MG63 (cell line): Measurements from ENCODE around the gene SEL1L3. TPM values are rescaled to one million over a fixed set of nuclear protein-coding genes. Genes with fewer than 3 reads are reported as not detected.
A peak's percentile ranks its signal among the peaks of the same experiment; 100 is the strongest.
"Not testable (repeated sequence)": the region's sequence is repeated elsewhere in the genome, so short reads cannot be mapped to it uniquely, and the experiment has no call there.

Source experiments
- DNase-seq: peaks from one replicate; pipeline ENCODE4 v3.0.0-alpha.2; 2020
- H3K27me3 ChIP-seq: fragments of 250-450 bp; sonication (Bioruptor Pico); 2 replicates; pipeline ENCODE4 v1.5.1; 2020; ENCODE audit warnings: mild to moderate bottlenecking, moderate library complexity
- H3K36me3 ChIP-seq: fragments of 250-450 bp; sonication (Bioruptor Pico); 2 replicates; pipeline ENCODE4 v1.5.1; 2020; ENCODE audit warnings: mild to moderate bottlenecking, moderate library complexity
- H3K4me3 ChIP-seq: fragments of 250-450 bp; sonication (Bioruptor Pico); 2 replicates; pipeline ENCODE4 v1.5.1; 2020; ENCODE audit warnings: mild to moderate bottlenecking, moderate library complexity
- H3K9me3 ChIP-seq: fragments of 250-450 bp; sonication (Bioruptor Pico); 2 replicates; pipeline ENCODE4 v1.5.1; 2020; ENCODE audit warnings: mild to moderate bottlenecking, moderate library complexity
- total RNA-seq: library from RNA; depleted of rRNA; stranded (reverse); fragments of >200 nt; shearing (Covaris generic); gene quantifications from 2 replicates; pipeline ENCODE4 v1.2.3, GENCODE V29; 2014; ENCODE audit warnings: low replicate concordance; rRNA removed

SEL1L3 gene
- 37.6 and 65.3 TPM in 2 replicates for total RNA-seq

DNA sequence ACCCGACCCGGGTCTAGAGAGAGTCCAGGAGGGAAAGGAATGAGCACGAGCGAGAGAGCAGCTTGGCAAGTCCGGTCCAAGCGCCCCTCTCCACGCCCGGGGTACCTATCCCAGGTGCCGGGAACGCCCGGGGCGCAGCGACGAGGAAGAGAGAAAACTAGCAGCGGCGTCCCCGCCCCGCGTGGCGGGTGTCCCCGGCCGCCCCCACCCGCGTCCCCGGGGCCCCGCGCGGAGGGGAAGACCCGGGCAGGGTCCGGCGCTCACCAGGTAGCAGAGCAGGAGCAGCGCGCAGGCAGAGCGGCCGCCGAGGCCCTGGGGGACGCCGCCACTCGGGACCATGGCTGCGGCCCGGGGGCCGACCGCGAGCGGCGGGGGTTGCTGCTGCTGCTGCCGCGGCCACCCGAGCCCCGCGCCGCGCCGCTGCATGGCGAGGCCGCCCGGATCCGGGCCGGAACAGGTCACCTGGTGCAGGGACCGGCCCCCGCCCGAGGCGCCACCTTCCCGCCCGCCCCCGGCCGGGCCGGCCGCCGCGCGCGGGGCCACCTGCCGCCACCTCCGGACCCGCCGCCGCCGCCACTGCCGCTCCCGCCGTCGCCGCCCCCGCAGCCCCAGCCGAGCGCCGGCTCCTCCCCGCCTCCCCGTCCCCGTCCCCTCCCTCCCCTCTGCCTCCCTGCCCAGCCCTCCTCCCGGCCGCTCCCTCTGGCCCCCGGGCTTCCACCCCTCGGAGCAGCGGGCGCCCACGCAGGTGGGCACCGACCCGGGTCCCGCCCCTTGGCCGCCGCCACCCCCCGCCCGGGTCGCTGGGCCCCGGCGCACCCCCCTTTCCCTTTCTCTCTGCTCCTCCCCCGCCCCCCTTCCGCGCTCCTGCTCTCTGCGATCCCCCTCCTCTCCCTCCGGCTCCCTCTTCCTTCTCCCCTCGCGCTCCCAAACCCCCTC is at the start of gene SEL1L3:
Gene SEL1L3 (minus strand): TSS at position 578 of the 936 bp plus-strand sequence. CDS start 152 bp downstream, at position 426.
- Histone ChIP-seq H3K9me3 (no peaks in the 10 kb centered on the region), H3K4me3 (peak within 1 kb of the TSS; percentile 62), H3K36me3 (no peaks in the 10 kb centered on the region; the same call in 1 of the 2 replicates), H3K27me3 (no peaks in the 10 kb centered on the region)
- peak; percentile 53 for DNase-seq

DNA sequence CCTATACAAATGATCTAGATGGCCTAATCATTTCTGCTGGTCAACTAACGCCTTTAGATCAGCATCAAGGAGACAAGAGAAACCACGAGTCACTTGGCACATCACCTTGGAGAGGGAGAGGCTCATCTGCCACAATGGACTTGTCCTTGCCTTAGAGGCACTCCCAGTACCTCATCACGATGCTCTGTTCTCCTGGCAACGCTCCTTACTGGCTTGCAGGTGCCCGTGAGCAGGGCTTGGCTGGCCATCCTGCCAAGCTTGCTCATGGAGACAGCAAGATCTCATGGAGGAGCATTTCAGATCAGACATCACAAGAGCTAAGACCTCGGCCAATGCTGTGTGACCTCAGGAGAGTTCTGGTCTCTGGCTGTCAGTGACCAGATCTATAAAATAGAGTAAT is 48.6 kb upstream of the SEL1L3 start:
- Histone ChIP-seq H3K9me3 (no peaks in the 10 kb centered on the region; the same call in 1 of the 2 replicates), H3K4me3 (no peak overlapping the region), H3K36me3 (no peaks in the 10 kb centered on the region), H3K27me3 (no peaks in the 10 kb centered on the region)
- DNase-seq, result no peak

DNA sequence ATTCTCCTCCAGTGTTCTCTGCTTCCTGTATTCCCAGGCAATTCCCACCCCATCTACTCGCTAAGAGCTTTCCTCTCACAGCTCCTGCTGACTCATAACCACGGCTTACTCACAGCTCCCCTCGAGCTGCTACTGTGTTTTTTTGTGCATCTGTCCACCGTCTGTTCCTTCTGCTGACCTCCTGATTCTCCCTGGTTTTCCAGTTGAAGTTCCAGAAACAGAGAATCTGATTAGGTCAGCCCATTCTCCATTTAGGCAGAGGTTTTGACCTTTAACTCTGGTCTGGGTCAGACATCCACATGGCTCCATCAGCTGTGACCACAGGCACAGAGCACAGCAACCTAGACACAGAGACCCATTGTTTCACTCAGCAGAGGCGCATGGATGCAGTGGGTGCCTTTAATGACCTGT is 45.7 kb upstream of the SEL1L3 start:
- Histone ChIP-seq H3K27me3 (no peaks in the 10 kb centered on the region), H3K4me3 (no peak overlapping the region), H3K9me3 (no peaks in the 10 kb centered on the region; the same call in 1 of the 2 replicates), H3K36me3 (no peaks in the 10 kb centered on the region)
- peak; percentile 77 for DNase-seq

DNA sequence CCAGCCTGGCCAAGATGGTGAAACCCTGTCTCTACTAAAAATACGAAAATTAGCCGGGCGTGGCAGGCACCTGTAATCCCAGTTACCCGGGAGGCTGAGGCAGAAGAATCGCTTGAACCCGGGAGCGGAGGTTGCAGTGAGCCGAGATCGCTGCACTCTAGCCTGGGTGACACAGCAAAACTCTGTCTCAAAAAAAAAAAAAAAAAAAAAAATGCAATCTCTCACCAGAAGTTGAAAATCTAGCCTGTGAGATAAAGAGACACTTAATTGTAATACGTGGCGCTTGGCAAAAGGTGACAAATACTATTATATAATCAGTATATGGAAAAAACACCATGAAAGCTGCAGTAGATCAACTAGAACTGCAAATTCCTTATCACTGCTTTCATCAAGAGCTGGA is 43.3 kb upstream of the SEL1L3 start:
- H3K27me3 ChIP-seq, H3K9me3 ChIP-seq, H3K4me3 ChIP-seq, H3K36me3 ChIP-seq, DNase-seq: not testable (repeated sequence)

DNA sequence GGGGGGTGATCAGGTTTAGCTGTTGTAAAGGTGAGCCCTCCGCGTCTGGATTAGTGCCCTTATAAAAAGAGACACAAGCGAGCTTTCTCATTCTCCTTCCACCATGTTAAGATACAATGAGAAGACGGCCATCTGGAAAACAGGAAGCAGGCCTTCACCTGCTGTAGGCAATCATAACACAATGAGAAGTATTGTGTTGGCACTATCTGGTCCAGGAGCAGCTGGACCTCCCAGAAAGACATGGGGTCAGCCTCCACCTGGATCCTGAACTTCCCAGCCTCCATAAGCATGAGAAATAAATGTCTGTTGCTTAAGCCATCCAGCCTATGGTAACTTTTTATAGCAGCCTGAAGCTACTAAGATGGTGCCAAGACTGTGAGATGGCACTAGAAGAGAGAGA is 42.6 kb upstream of the SEL1L3 start:
- Histone ChIP-seq H3K36me3 (no peaks in the 10 kb centered on the region), H3K4me3 (no peak overlapping the region), H3K9me3 (no peaks in the 10 kb centered on the region; the same call in 1 of the 2 replicates), H3K27me3 (no peaks in the 10 kb centered on the region)
- no peak for DNase-seq

DNA sequence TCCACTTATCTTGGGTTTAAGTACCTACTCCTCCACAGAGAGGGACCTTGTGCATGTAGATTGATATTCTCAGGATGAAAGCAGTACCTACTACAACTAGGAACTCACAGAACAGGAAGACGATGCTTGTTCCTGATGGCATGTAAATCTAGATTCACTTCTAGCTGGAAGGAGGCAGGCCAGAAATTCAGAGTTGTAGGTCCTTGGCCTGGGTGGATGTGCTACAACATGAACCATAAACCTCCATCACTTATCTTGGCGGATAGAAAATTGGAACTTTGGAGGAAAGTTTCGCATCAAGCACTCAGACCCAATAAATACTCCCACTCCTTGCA is 41.9 kb upstream of the SEL1L3 start:
- Histone ChIP-seq H3K4me3 (no peak overlapping the region), H3K27me3 (no peaks in the 10 kb centered on the region), H3K36me3 (no peaks in the 10 kb centered on the region), H3K9me3 (no peaks in the 10 kb centered on the region; the same call in 1 of the 2 replicates)
- no peak for DNase-seq

DNA sequence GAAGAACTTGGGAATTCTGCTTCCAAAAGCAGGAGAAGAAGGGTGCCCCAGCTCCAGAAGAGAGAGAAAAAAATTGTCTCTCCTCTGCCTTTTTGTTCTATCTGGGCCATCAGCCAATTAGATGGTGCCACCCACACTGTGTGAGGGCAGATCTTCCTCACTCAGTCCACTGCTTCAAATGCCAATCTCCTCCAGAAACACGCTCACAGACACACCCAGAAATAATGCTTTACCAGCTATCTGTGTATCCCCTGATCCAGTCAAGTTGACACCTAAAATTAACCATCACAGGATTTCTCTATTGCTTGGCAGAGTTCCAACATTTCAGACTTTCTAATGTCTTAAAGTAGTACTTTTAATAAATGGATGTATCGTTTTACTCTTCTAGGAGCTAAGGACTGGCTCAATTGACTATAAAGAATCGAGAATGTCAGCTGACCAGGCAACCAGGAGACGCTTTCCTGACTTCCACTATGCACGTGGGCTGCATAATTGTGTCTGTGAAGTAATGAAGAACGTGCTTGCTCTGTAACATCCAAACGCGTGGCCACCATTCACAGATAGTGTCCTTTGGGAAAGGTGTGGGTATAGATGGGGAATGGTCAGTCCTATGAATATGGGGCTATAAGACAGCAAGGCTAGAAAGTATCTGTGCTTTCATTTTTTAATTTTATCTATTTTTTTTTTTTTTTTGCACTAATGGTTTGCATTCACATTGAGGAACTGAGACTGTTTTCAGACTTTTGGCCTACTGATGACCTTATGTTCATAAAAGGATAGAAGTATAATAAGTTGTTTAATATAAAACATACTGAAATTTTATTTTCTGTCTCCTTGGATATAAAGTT is 41.3 kb upstream of the SEL1L3 start:
- Histone ChIP-seq H3K9me3 (no peaks in the 10 kb centered on the region; the same call in 1 of the 2 replicates), H3K4me3 (no peak overlapping the region), H3K36me3 (no peaks in the 10 kb centered on the region), H3K27me3 (no peaks in the 10 kb centered on the region)
- DNase-seq, result peak; percentile 24

DNA sequence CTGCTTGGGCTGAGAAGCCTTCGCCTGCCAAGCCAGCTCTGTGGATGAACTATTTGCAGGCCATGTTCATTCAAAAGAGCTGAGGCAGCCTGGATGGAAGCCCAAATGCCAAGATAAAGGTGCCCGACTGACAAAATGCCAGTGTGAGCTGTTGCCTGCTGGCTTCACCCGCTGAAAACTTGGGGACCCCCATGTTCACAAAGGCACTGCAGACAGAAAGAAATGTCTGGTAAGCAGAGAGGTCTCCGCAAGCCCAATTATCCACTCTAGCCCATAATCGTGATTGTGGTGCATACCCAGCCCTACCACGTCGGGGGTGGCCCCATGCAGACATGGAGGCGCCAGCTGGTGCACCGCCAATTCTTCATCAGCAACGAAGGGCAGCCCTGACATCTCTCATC is 38.2 kb upstream of the SEL1L3 start:
- no peaks in the 10 kb centered on the region for H3K27me3 ChIP-seq
- DNase-seq, result no peak
- H3K36me3 ChIP-seq, result no peaks in the 10 kb centered on the region

DNA sequence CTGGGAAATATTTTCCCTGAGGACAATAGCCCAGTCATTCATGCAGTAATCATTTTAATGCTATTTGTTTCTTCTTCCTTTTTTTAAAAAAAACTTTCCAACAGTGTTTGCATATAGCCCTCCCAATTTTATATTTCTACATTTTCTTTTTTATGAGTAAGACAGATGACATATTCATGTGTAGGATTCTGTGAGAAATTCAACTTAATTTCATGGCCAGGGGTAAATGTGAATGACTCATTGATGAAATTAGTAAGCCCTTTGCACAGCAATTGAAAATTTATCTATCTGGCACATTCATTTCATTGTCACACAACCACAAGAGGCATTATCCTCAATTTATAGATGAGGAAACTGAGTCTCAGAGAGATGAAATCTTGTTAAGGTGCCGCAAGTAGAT is 37.5 kb upstream of the SEL1L3 start:
- DNase-seq, result no peak
- Histone ChIP-seq H3K36me3 (no peaks in the 10 kb centered on the region), H3K27me3 (no peaks in the 10 kb centered on the region), H3K9me3 (no peaks in the 10 kb centered on the region), H3K4me3 (no peak overlapping the region)

More for the DNA sequence above, 38.2 kb upstream of the SEL1L3 start:
- Histone ChIP-seq H3K9me3 (no peaks in the 10 kb centered on the region), H3K4me3 (no peak overlapping the region)

DNA sequence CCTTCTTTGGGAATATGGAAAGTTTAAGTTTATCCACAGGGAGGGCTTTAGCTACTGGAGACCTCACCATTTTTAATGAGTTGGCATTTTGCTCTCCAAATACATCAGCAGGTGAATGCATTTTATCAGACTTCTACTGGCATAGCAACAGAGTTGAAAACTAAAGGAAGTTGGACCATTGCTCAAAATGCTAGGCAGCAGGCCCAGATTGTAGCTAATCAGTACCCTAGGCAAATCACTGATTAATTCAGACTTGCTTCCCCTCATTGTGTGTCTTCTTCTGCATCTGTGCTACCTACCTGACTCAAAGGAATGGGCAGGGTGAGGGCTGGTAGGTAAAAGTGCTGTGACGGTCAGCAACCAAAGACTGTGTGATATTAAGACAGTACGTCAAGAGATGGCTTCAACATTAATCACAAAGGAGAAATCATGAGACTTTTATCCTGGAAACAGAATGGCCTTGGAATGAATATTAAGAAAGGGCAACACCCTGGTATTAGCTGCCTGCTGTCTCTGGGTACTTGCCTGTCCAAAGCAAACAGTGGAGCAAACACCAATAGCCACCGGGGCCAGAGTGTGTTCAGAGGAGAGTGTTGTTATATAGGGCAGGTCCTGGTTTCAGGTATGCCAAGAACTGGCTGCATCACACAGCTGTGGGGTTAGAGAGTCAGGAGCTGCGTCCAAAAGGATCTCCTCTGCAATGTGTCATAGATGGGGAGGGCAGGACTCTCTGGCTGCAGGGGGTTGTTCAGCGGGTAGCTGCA is 34.2 kb upstream of the SEL1L3 start:
- Histone ChIP-seq H3K9me3 (no peaks in the 10 kb centered on the region), H3K27me3 (no peaks in the 10 kb centered on the region), H3K36me3 (no peaks in the 10 kb centered on the region), H3K4me3 (no peak overlapping the region)
- DNase-seq, result peak; percentile 60

DNA sequence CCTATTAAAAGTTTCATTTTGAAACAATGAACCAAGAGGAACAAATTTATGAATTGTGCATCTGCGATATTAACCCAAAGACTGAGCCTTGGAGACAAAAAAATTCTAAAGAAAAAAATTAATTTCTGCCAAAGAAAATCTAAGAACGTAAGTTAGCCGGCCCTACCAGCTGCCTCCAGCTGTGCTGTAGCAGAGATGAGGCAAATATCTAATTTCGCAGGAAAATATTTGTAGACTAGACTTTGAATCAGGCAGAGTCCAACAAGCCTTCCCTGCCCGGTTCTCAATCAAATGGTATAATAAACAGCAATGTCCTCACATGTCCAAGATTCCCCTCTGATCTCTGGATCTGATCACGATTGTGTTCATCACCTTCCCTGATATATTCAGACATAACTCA is 30.0 kb upstream of the SEL1L3 start:
- DNase-seq, result no peak
- Histone ChIP-seq H3K27me3 (no peaks in the 10 kb centered on the region), H3K36me3 (no peaks in the 10 kb centered on the region), H3K9me3 (no peaks in the 10 kb centered on the region), H3K4me3 (no peak overlapping the region)

DNA sequence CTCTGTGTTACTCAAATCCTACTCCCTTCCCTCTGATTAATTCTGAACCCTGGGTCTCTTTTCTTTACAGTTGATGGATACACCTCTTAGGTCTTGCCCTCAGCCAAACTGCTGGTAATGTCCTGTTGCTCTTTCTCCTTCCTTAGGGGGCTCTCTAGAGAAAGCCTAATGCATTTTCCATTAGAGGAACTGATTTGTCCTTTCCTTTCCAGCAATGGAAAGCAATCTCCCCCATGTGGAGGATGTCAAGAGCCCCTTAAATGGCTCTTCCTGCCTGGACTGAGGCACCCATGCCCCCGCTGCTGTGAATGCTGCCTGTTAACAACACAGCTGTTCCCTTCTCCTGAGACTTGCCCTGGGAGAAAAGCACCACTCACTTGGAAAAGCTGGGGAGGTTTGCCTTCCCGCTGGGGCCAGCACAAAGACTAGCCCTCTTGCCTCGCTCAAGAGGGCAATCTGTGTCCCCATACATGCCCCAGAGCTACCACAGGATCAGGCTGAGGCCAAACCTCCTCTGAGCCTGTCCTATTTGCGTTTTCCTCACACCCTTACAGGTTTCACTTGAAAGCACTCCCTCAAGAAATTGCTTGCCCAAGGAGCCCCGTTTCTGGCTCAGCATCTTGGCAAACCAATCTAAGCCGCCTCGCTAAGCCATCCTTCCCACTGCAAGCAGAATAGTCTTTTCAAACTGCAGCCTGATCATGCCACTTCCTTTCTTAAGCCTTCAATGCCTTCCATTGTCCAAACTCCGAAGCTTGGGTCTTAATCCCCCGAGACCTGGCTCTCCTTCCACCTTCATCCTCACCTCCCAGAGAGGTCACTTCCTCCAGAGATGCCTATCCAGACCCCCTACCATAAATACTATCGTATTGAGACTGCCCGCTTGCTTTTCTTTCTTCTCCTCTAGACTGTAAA is 28.0 kb upstream of the SEL1L3 start:
- DNase-seq, result no peak
- no peaks in the 10 kb centered on the region for H3K27me3 ChIP-seq
- no peak overlapping the region for H3K4me3 ChIP-seq

DNA sequence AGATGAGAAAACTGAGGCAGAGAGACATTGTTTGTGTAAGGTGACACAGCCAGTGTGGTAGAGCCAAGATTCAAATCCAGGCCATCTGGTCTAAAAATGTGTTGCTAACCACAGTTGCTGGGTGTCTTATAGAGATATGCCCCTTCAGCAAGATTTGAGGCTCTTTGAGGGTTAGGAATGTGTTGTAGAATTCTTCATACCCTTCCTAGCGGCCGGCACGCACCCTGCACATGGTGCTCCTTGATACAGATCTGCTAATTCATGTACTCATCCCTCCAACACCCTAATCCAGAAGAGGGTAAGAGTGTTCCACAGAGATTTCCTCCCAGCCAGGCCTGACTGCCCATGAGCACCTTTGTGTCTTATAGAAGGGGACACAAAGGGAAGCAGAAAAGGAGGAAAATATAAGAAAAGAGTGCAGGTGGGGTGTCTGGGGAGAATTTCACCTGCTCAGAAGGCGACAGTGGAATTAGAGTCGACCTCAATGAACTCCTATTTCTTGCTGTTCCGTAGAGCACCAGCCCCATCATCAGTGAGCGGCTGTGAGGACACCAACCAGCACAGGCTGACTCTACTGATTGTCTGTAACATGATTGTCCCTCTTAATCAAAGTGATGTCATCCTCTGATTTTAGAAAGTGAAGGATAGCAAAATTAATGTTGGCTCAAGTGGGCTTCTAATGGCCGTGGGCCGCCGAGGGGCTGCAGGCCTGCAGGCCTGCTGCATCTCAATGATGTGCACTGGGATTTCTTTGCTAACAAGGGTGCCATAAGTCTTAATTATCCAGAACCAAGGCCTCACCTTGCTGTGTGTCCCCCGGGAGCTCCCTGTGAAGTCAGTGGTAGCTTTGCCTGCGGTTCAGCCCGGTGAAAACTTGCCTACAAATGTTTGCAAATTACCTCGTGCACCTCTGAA is 27.1 kb upstream of the SEL1L3 start:
- Histone ChIP-seq H3K9me3 (no peaks in the 10 kb centered on the region), H3K36me3 (no peaks in the 10 kb centered on the region), H3K27me3 (no peaks in the 10 kb centered on the region), H3K4me3 (no peak overlapping the region)
- DNase-seq, result no peak

More for the DNA sequence above, 28.0 kb upstream of the SEL1L3 start:
- Histone ChIP-seq H3K9me3 (no peaks in the 10 kb centered on the region), H3K36me3 (no peaks in the 10 kb centered on the region)

DNA sequence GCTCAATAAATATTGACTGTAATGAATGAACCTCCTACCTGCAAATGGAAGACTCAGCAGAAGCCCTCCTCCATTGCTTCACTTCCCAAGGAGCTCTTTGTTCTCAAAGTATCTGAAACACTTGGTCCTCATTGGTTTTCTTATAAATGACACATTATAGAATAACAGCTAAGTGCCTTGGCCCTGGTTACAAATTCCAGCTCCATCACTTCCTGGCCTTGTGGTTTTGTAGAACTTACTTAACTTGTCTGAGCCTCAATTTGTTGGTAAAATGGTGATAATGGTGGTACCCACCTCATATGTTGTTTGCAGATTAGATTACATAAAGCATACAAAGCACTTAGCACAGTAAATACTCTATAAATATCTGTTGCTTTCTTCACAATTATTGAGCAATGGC is 26.0 kb upstream of the SEL1L3 start:
- no peaks in the 10 kb centered on the region for H3K27me3 ChIP-seq
- H3K36me3 ChIP-seq, result no peaks in the 10 kb centered on the region
- H3K4me3 ChIP-seq, result no peak overlapping the region
- no peaks in the 10 kb centered on the region for H3K9me3 ChIP-seq
- DNase-seq, result no peak
